Ecto neural progenitor cell (in vitro differentiated cells): ENCODE measurements around the gene SRBD1.

Experiments
- DNase-seq: peaks from one replicate; pipeline ENCODE4 v3.0.0-alpha.2; 2018; ENCODE audit warnings: low spot score

The SRBD1 gene

GRCh38 chr2:45611020-45611859 lies at the start of gene SRBD1:
TSS of gene SRBD1 (minus strand) at chr2:45611267. CDS start at chr2:45605441, 5,826 bp downstream.
- DNase-seq = peak; percentile 91

GRCh38 chr2:45654250-45654649 lies 43.2 kb upstream of the SRBD1 start:
- no peak for DNase-seq

DNA sequence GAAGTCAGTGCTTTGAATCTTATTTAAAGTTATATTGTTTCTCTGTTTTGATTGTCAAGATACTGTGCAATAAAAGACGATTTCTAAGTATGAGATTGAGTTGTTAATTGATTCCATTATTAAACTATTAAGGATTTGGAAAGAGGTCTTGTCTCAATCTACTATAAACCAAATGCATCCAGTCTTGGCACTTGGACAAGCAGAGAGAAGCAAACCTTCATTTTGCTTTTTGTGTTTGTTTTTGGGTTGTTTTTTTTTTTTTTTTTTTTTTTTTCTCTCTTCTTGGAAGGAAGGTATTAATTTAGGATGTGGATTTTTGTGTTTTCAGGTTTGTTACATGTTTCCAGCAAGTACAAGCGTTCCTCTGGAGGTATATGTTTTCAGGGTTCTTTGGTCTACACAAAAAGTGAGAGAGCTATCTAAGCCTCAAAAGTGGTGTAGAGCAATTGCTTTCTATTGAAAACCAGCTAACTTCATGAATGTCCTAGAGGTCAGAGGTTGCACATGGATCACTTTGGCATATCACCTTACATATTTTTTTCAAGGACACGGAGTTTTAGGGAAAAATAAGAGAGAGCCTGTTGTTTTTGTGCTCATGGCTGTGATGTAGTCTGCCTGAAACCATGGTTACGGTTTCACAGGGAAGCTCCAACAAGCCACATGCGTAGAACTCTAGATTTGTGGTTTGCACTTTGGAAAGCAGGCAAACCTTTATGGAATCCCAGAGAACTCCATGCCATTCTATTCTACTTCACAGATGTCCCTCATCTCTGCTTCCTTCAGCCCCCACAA lies 42.3 kb upstream of the SRBD1 start:
- DNase-seq = no peak

GRCh38 chr2:45652090-45653031 lies 41.3 kb upstream of the SRBD1 start:
- DNase-seq = peak; percentile 65

- DNase-seq = peak; percentile 69
These were observed 40.5 kb upstream of the SRBD1 start, which contains the start of gene PRKCE for GRCh38 chr2:45651415-45652089. TSS of gene PRKCE (plus strand) at chr2:45651675.

DNA sequence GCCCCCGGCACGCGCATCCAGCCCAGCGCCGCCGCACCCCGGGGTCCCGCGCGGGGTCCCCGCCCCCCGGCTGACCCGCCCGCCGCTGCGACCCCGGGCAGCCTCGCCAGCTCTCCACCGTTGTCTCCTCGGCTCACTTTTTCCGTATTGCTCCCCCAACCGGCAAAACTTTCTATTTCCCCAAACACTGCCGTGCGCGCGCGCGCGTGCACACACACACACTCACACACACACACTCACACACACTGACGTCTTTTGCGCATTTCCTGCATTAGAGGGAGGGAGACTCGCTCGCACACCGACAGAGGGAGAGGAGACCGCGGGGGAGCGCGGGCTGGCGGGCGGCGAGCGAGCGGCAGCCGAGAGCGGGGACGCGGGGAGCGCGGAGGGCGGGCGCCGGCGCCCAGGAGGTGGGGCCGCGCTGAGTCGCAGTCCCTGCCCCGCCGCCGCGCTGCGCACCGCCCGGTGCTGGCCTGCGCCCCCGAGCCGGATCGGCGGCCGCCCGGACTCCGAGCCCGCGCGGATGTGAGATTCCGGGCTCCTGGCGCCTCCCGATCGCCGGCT lies 39.9 kb upstream of the SRBD1 start:
- DNase-seq = peak; percentile 88

GRCh38 chr2:45649858-45650811 lies 39.1 kb upstream of the SRBD1 start:
- DNase-seq = peak; percentile 81

- DNase-seq = no peak
These were observed 38.4 kb upstream of the SRBD1 start for GRCh38 chr2:45649462-45649857.

DNA sequence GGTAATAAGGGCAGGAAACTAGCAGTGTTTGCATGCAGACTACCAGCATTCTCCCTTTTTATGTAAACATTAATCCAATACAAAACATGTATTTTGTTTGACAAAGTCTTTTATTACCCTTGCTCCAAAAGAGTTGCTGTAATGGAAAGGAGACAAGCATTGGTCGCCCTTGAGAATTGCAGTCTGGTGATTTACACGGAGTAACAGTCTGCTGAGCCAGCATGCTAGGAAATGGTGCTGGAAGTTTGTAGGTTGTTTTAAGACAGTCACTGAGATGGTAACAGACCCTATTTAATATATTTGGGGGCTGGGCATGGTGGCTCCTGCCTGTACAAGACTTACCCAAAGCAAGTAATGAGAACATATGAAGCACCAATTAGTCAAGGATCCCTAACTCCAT lies 37.6 kb upstream of the SRBD1 start:
- no peak for DNase-seq

DNA sequence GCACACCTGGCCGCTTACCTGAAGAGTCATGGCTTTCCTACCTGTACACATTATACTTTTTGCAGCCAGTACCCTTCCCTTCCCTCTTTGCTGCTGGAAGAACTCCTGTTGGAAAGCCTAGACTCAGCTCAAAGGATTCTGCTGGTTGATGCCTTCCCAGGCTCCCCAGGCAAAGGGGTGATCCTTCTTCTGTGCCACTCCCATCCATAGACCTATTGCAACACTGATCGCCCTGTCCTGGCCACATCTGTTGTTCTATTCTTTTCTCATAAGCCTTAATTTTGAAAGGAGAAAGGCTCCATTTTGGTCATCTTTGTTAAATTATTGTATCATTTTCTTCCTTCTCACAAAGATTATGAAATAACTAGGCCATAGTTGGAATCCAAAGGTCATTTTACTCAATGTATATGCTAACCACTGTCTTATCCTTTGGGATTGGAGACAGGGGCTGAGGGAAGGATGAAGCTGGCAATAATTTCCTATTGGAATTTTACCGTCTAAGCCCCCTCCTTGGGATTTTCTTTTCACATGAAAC lies 37.0 kb upstream of the SRBD1 start:
- DNase-seq = no peak

DNA sequence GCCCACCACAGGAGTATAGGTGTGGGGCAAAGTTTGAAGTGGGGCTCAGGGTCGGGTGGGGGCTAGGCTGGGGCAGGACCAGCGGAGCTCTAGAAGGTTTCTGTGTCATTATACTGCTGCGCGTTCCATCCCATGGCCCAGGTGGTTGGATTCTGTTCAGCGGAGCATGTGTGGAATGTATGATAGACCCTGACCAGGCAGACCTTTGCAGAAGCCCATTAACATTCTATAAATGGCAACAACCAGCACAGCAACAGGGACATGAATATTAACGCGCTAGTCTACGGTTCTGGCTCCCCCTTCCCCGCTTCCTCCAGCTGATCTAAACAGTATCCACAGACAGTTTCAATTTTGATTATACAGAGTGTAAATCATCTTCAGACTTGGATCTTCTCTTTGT lies 36.3 kb upstream of the SRBD1 start:
- DNase-seq = no peak

DNA sequence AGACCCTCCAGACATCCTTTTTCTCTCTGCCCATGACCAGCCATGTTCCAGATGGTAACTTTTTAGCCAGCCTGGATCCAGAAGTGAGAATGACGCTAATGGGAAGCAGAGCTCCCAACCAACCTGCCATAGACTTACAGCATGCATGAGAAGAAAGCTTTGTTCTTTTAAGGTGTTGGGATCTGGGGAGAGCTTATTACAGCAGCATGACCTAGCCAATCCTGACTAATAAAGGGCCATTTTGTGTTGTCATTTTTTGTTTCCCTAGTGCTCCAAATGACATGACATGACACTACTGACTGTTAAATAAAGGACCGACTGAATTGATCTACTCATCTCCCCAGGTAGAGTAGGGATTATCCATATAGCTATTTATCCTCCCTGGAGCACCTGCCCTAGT lies 35.2 kb upstream of the SRBD1 start:
- no peak for DNase-seq

GRCh38 chr2:45643543-45644542 lies 32.8 kb upstream of the SRBD1 start:
- peak; percentile 88 for DNase-seq

- no peak for DNase-seq
These were observed 32.0 kb upstream of the SRBD1 start for GRCh38 chr2:45643095-45643494.

DNA sequence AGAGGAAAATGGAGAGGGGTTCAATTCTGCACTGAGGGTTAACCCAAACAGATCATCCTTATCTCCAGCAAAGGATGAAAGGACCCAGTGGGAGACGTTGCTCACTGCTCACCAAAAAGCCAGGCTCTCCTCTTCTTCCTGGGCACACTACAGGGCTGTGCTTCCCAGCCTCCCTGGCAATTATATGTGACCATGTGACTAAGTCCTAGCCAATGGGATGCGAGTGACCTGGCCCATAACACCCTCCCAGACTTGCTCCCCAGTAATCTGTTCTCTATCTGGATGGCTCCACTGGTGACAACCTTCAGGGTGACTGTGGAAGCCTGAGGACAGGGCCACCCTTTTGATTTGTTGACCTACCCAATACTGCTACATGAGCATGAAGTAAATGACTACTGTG lies 29.5 kb upstream of the SRBD1 start:
- DNase-seq = no peak

DNA sequence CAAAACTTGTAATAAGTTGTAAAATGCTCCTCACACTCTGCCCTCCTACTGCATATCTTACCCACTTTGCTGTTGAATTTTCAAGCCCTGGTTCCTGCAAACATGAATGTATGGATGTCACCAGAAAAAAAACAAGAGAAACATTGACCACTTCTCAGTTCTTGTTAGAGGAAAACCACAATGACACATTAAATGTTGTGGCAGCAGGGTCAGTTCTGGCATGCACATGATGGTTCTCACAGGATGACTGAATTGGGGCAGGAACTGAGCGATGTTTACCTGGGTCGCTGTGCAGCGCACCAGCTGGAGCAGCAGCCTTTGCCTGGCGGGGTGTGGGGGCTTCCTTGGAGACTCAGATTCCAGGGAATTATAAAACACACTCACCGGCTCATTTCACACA lies 26.4 kb upstream of the SRBD1 start:
- DNase-seq = no peak

GRCh38 chr2:45636008-45636407 lies 24.9 kb upstream of the SRBD1 start:
- no peak for DNase-seq

GRCh38 chr2:45634223-45634622 lies 23.2 kb upstream of the SRBD1 start:
- no peak for DNase-seq
